Renal cortex interstitium (tissue), 11 donors: Measurements from ENCODE around the gene ANKRD66. TPM values are rescaled to one million over a fixed set of nuclear protein-coding genes. Genes with fewer than 3 reads are reported as not detected.

ENCODE experiments used
- DNase-seq, 11 donors: peaks; one replicate each; pipeline ENCODE4 v3.0.0-alpha.2; 2013; ENCODE audit warnings: low read depth in 9 of 11, low spot score in 4 of 11; ENCODE audit errors: extremely low read depth in 1 of 11
- polyA plus RNA-seq, 3 donors: library from polyadenylated mRNA; unstranded; fragments of 120-200 nt; gene quantifications; one replicate each; pipeline ENCODE4 v1.2.1, GENCODE V29; 2013; ENCODE audit not compliant: insufficient read length in 3 of 3

ANKRD66 gene
- polyA plus RNA-seq, 3 donors, result not detected

DNA sequence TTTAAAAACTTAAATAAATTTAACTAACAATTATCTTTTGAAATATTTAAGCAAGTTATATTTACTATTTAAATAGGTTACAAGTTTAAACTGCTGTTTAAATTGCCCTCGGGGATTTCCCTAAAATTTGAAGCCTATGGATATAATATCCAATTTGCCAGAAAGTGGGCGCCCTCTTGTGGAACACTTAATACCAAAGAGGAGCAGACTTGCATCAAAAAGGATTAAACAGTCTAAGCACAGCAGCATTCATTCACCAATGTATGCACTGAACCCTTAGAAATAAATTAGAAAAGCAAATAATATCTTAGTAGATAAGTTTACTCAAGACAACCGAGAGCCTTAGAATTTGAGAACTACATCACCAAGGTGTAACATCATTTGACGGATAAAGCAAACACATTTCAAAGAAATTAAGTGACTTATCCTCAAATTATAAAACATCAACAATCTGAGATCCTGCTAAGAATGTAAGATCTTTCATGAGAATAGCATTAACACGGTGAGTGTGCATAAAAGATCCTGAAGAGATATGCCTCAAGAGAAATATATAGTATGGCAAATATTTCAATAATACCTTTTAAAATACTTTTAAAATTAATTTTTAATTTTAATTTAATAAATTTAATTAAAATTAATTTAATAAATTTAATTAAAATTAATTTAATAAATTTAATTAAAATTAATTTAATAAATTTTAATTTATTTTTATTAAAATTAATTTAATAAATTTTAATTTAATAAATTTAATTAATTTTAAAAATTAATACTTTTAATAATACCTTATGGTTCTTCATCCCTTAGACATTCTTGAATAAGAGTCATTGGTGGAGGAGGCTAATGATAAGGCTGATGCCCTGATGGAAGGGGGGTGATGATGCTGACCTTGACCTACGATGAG, 35.0 kb downstream of the ANKRD66 start:
- DNase-seq, result peak; percentile 31 to 75 (median 57)

DNA sequence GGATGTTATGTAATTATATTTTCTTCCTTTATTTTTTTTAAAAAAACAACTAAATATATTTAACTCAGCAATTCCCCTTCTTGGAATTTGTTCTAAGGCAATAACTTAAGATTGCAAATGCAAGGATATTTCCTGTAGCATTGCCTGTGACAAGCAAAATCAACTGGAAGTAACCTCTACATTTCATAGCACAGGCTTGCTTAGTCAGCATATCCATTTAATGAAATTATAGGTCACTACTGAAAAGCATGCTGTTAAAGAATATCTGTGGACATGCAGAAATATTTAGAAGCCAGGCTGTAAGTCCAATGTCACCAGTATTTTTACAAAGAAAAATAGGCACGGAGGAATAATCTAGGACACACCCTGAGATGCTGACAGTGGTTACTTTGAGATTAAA, 37.8 kb downstream of the ANKRD66 start:
- DNase-seq, result no peak

DNA sequence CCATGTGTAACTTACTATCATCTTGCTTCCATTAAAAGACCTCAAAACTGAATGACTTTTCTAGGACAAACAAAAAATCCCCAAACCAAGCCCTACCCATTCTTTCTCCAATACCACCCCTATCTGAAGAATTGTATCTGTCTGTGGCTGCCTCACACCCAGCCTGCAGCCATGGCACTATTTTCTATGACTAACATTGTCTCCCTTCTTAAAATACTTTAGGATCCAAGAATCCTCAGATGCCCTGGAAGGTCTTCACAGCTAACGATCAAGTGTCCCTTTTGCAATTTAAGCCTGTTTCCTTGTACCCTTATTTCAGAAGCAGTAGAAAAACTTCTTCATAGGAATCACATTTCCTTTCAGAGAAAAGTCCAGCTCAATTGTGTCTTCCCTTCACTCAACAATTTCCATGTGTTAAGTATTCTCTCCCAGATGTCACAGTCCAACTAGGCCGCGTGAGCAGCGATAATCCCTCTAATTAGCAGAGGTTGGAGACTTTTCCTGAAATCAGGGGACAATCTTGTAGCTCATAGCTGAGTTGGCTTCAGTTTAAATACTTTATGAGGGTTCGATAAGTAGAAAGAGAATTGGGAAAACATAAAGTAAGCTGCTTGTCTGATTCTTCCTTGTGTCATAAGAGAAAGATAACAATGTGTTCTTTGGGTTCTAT, 41.3 kb downstream of the ANKRD66 start:
- DNase-seq, result no peak

DNA sequence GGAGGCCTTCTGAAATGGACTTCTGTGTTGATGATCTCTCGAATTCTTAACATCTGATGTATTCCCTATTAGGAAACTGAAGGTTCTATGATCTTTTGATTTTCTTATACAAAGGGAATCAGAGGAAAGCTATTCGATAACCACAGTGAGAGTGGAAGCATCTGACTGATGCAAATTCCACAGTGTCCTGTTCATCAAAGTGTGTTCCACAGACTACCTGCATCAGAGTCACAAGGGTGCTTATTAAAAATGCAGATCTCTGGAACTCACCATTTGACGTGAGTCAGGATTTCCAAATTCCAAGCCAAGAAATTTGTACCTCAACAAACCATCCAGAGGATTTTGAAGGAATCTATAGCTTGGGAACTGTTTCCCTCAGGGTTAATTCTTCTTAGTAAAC, 42.1 kb downstream of the ANKRD66 start:
- DNase-seq, result no peak

DNA sequence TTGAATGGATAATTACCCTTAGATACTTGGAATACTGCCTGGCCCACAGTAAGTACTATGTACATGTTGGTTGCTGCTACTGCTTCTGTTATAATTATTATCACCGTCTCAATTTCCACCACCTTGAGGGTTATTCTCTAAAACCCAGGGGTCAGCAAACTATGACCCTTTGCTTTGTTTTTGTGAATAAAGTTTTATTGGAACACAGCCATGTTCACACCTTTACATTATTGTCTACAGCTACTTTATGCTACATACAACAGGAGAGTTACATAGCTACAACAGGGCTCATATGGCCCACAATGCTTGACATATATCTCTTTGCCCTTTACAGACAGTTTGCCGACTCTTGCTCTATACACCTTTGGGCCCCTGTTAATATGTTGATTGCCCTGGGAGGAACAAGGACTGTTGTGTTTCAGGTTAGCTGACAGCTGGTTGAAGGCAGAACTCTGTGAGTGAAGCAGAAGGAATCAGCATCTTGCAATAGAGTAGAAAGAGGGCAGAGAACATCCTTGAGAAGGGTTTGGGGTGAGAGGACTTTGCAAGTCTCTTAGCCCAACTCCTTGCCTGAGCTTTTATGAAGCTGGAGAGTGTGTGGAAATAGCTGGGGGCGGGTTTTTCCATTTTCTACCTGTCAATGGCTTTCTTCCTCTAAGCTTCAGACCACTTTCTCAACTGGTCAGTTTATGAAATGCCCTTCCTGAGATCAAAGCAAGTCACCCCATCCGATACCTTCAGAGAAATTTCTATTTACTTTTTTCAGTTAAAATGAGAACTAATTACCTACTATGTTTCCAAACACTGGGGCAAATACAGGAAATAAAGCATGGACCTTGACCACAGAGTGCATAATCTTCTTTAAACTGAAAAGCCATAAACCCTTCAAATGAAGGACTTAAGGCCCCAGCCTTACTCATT, 43.0 kb downstream of the ANKRD66 start:
- no peak for DNase-seq

DNA sequence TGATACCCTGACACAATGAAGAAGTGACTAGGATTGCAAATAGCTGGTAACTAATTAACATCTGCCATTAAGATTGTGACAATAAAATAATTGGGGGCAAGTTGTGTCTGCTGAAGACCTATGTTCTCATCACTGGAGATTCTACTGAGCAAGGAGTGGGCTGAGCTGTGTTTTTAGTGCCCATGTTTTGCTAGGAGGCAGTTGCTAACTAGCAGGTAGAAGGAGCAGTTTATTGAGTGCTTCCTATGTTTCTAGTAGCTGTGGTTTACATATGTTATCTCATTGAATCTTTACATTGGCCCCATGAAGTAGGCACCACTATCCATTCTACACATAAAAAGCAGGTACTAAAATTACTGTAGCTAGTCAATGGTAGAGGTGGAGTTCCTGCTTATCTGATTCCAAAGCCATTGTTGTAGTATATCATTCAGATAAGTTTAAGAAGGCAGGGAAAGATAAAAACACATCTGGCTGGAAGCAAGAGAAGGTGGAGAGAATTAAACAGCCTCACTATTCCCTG, 43.7 kb downstream of the ANKRD66 start:
- no peak for DNase-seq

DNA sequence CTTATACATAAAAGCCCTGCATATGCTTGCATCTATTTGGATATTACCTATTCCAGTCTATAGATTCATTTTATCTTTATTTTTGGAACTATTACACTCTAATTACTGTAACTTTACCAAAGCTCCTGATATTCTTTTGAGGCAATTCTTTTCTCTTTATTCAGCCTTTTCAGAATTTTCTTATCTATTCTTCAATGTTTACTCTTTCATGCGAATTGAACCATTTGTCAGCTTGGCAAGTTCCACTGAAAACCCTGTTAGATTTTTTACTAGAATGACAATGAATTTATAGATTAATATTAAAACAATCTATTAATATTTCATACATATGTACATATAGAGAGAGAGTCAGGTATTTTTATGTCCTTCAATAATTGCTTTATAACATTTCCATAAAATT, 45.9 kb downstream of the ANKRD66 start:
- DNase-seq, result no peak

DNA sequence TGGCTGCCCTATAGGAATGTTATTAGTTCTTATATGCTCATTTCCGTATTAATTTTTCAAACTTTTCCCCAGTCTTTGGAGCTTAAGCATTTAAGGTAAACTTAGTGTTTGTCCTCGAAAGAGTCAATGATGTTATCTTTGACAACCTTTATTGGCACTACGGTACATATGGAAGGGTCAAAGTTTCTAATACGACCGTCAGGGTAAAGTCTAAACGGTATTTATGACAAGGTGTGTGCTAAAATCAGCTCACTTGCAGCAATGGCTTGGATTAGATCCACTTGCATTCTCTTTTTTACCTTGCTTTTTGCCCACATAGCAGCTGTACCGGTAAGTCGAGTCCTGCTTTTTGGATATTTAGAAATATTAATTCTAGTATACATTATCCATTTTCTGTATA, 46.4 kb downstream of the ANKRD66 start, which contains the start of gene MEP1A:
Gene MEP1A, plus strand, starts transcription at position 252 of the 400 bp plus-strand sequence. Its CDS starts 10 bp downstream, at position 262.
- no peak for DNase-seq

DNA sequence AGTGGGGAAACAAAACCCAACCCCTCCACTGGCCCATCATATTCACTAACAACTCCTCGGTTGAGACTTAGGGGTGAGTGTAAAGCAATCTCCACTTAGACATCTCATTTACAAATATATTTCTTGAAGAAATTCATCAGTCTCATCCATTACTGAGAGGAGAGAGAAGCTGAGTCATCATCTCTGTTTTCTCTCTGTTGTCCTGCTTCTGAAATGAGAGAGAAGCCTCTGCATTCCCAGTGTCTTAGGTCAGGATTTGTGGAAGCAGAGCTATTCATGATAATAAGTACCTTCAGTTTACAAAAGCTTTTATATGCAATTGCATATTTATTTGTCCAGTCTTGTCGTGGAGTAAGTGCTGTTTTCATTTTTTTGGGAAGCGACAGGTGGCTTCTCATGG, 47.3 kb downstream of the ANKRD66 start:
- no peak for DNase-seq

DNA sequence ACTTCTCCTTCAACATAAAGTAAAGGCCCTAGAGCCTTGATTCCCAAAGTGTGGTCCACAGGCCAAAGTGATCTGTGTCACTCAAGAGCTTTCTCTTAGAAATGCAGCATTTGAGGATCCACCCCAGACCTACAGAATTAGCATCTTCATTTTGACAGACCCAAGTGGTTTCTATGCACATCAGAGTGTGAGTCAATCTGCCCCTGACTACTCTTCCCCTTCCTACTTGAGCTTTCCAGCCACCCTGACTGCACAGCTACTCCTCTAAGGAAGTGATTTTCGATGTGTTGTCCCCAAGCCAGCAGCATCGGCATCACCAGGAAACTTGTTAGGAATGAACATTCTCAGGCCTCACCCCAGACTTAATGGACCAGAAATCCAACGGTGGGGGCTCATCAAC, 49.1 kb downstream of the ANKRD66 start:
- DNase-seq, result no peak

DNA sequence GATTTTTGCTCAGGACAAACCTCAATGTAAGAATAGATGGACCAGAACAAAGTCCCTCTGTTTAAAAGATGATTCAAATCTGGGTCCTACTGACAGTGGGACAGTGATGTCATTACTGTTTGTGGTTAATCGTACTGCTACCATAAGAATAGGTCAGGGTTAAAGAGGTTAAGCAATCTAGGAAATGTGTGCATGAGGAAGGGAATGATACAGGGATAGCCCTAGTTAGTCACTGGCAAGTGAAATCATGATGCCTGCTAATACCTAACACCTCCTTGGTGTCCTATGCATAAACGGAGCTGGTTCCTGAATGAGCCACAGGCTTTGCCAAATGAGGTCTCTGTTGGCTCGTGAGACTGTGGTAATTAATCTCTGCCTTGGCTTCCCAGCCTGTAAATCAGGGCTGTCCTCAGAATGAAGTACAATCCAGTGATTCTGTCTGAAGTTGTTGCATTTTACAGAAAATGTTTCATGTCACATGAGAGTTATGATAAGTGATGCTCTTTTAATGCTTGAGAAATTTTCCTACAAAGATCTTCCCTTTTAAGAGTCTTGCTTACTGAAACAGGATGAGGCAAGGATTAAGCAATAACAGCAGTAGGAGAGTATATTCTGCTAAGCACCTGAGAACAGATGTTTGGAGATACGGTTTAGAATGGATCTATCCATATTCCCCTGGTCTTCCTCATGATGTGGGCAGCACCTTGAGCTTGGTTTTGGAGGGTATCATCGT, 50.3 kb downstream of the ANKRD66 start:
- DNase-seq, result no peak

DNA sequence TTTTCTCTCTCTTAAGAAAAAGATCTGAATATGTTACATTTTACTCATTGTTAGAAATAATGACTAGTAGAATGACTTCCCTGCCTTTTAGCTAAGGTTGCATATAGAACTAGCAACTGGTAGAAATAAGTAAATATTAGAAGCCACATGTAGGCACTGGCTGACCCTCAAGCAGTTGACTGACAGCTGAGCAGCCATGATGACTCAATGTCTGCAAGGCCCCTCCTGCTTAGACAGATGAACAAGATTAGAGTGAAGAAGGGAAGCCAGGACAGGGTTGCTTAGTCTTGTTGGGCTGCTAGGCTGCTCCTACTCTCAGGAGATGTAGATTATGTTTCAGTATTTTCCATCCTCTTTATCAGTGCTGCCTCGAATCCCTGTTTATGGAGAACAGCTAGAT, 52.9 kb downstream of the ANKRD66 start:
- DNase-seq, result no peak

DNA sequence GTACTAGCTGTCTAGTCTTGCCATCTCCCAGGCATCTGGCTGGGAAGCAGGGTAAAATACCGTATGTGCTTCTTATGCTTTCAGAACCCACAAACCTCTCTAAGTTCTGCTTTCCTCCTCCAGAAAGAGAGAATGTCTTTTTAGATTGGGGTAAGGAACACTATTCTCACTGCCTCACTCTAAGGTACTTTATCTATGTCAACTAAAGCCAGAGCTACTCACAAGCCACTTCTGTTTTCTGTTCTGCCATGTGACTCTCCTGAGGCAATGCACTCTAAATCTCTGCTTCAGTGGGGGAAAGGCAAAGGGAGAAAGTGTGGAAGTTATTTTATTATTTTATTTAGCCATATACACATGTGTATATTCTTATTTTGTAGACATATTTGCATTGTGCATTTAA, 62.1 kb downstream of the ANKRD66 start:
- DNase-seq, result no peak

Other genes starting within 250 kb of the ANKRD66 start
- 1 to 10 TPM; 8.0 to 8.6 (median 8.6) TPM for gene CYP39A1, start 94.1 kb upstream of the ANKRD66 start, polyA plus RNA-seq
- gene SLC25A27, start 94.0 kb upstream of the ANKRD66 start, polyA plus RNA-seq, result 10 to 100 TPM; 32.6 to 72.9 (median 44.8) TPM
- gene TDRD6, start 59.0 kb upstream of the ANKRD66 start, polyA plus RNA-seq, result 1 to 10 TPM; 2.1 to 3.6 (median 2.1) TPM
- gene PLA2G7, start 11.6 kb upstream of the ANKRD66 start, polyA plus RNA-seq, result 1 to 10 TPM; 2.7 to 3.1 (median 2.8) TPM
- under 1 TPM in 1 of 3 donors, not detected in 2; 0.26 TPM for gene MEP1A, start 46.5 kb downstream of the ANKRD66 start, polyA plus RNA-seq
- gene ADGRF5, start 175.0 kb downstream of the ANKRD66 start, polyA plus RNA-seq, result 10 to 100 TPM; 24.9 to 29.3 (median 29.0) TPM